B cell (primary cell): ENCODE results near the gene CA9. TPM values are rescaled to one million over a fixed set of nuclear protein-coding genes. Genes with fewer than 3 reads are reported as not detected.

ENCODE experiments used
- ATAC-seq: fragments of 200-7000 bp; cut with Tn5 transposase; one replicate; pipeline ENCODE4 v1.10.0; 2021; ENCODE audit warnings: low read depth, mild to moderate bottlenecking, moderate number of reproducible peaks, moderate library complexity
- CTCF ChIA-PET: fragments of 350-600 bp; sonication (Branson Sonifier 250); formaldehyde crosslinking; loops from one replicate; lab custom pipeline; 2021; ENCODE audit warnings: antibody characterized with exemption, inconsistent platforms; lab: Charles Lee
- POLR2A ChIA-PET: fragments of 350-600 bp; sonication (Branson Sonifier 250); formaldehyde crosslinking; loops from one replicate; lab custom pipeline; 2021; ENCODE audit warnings: antibody characterized with exemption; lab: Charles Lee
- DNase-seq: peaks from one replicate; pipeline ENCODE4 v3.0.0; 2013
- H2AFZ ChIP-seq: 2 replicates; pipeline ENCODE4 v1.6.1; 2012; ENCODE audit warnings: mild to moderate bottlenecking, low read depth, low read length; ENCODE audit not compliant: insufficient read depth, poor library complexity, severe bottlenecking
- H3K27ac ChIP-seq, 2 donors: 1 replicate in 1 of 2; 2 replicates in 1 of 2; pipeline ENCODE4 v1.5.1; 2012 to 2013; ENCODE audit warnings: low read length in 2 of 2, mild to moderate bottlenecking in 2 of 2, moderate library complexity in 1 of 2
- H3K27me3 ChIP-seq, 4 experiments: fragments of 200-600 bp in 1 of 4; sonication (generic) in 1 of 4; replicated peaks in 1 of 4; 1 replicate in 2 of 4; 2 replicates in 2 of 4; pipeline versions ENCODE4 v1.6.1 to v1.7.0; 2013 to 2016; ENCODE audit warnings: low read length in 3 of 4, mild to moderate bottlenecking in 2 of 4, mixed read lengths in 1 of 4, moderate library complexity in 1 of 4; ENCODE audit not compliant: insufficient read depth in 4 of 4, control insufficient read depth in 3 of 4; ENCODE audit errors: control extremely low read depth in 1 of 4
- H3K36me3 ChIP-seq, 2 experiments: replicated peaks in 1 of 2; 1 replicate in 1 of 2; 2 replicates in 1 of 2; pipeline versions ENCODE4 v1.6.1 to v1.7.1; 2013; ENCODE audit warnings: low read length in 1 of 2; ENCODE audit not compliant: insufficient read depth in 2 of 2, control insufficient read depth in 1 of 2; ENCODE audit errors: control extremely low read depth in 1 of 2, extremely low read depth in 1 of 2
- H3K4me1 ChIP-seq, 2 donors: fragments of 200-600 bp in 1 of 2; sonication (generic) in 1 of 2; 1 replicate in 1 of 2; 2 replicates in 1 of 2; pipeline versions ENCODE4 v1.5.1 to v1.6.1; 2013 to 2017; ENCODE audit warnings: low read length in 2 of 2; ENCODE audit not compliant: control insufficient read depth in 2 of 2, insufficient read depth in 2 of 2
- H3K4me2 ChIP-seq: replicated peaks from 2 replicates; pipeline ENCODE3; 2012; ENCODE audit warnings: mild to moderate bottlenecking, low read depth, low read length; ENCODE audit not compliant: poor library complexity, severe bottlenecking
- H3K4me3 ChIP-seq, 5 experiments: fragments of 200-600 bp in 1 of 5; sonication (generic) in 1 of 5; 1 replicate in 3 of 5; 2 replicates in 2 of 5; pipeline versions ENCODE4 v1.5.1 to v1.7.0; 2011 to 2016; ENCODE audit warnings: low read length in 4 of 5, mild to moderate bottlenecking in 4 of 5, low read depth in 2 of 5, control low read depth in 1 of 5, moderate library complexity in 1 of 5; ENCODE audit not compliant: insufficient read depth in 1 of 5; ENCODE audit errors: control extremely low read depth in 1 of 5, extremely low read depth in 1 of 5
- H3K79me2 ChIP-seq: fragments of 200-600 bp; sonication (generic); one replicate; pipeline ENCODE4 v1.6.0; 2016; ENCODE audit warnings: low read length; ENCODE audit not compliant: control insufficient read depth, insufficient read depth
- H3K9ac ChIP-seq: fragments of 200-600 bp; sonication (generic); 2 replicates; pipeline ENCODE4 v1.6.1; 2017; ENCODE audit warnings: mild to moderate bottlenecking, low read length, moderate library complexity
- H3K9me3 ChIP-seq, 3 donors: one replicate each; pipeline versions ENCODE4 v1.6.1 to v1.7.1; 2013; ENCODE audit warnings: low read length in 2 of 3; ENCODE audit not compliant: control insufficient read depth in 2 of 3, insufficient read depth in 1 of 3; ENCODE audit errors: control extremely low read depth in 1 of 3
- H4K20me1 ChIP-seq: 2 replicates; pipeline ENCODE4 v1.6.0; 2012; ENCODE audit warnings: mild to moderate bottlenecking, low read length; ENCODE audit not compliant: insufficient read depth, control insufficient read depth, poor library complexity, severe bottlenecking
- H3K27ac Mint-ChIP-seq: one replicate; pipeline ENCODE4 v1.8.0; 2021; ENCODE audit warnings: mixed read lengths
- H3K27me3 Mint-ChIP-seq: one replicate; pipeline ENCODE4 v1.8.0; 2021; ENCODE audit warnings: mixed read lengths
- H3K4me1 Mint-ChIP-seq: one replicate; pipeline ENCODE4 v1.8.0; 2021; ENCODE audit warnings: mixed read lengths
- H3K4me3 Mint-ChIP-seq: one replicate; pipeline ENCODE4 v1.8.0; 2021; ENCODE audit warnings: mixed read lengths
- H3K9me3 Mint-ChIP-seq: one replicate; pipeline ENCODE4 v1.8.0; 2022; ENCODE audit warnings: mixed read lengths; ENCODE audit not compliant: insufficient read depth
- CTCF ChIP-seq: fragments of 200-600 bp; IDR thresholded peaks from one replicate; pipeline ENCODE4 v1.8.0; 2022; ENCODE audit warnings: antibody characterized with exemption, mild to moderate bottlenecking
- EZH2 ChIP-seq: IDR thresholded peaks from 2 replicates; pipeline ENCODE4 v1.6.1; 2012; ENCODE audit warnings: borderline replicate concordance, low read depth, mild to moderate bottlenecking, moderate library complexity, low read length; ENCODE audit not compliant: insufficient read depth, poor library complexity, severe bottlenecking
- WGBS: methylation state at CpG from one replicate; pipeline ENCODE4 v1.1.5; 2013; ENCODE audit warnings: missing lambda C conversion rate; ENCODE audit not compliant: insufficient coverage; 5-methylcytosine and 5-hydroxymethylcytosine counted together
- intact Hi-C: fragments of 100-400 bp; cut with micrococcal nuclease; formaldehyde crosslinking; loops from one replicate; pipeline ENCODE4 v1.10.0; 2022
- polyA plus RNA-seq: library from polyadenylated mRNA; depleted of rRNA; stranded (reverse); fragments of >200 nt; gene quantifications from 2 replicates; pipeline ENCODE4 v1.2.3, GENCODE V29; 2012
- total RNA-seq, 2 donors: library from RNA; stranded (reverse); fragments of 120-200 nt in 1 of 2; gene quantifications; 1 replicate in 1 of 2; 2 replicates in 1 of 2; pipeline versions ENCODE4 v1.2.3 to v1.2.4, GENCODE V29; 2013 to 2022

Gene CA9
- total and polyA plus RNA-seq, 2 donors (not counting 1 experiment from before 2014, with no cell fraction given) = not detected

DNA sequence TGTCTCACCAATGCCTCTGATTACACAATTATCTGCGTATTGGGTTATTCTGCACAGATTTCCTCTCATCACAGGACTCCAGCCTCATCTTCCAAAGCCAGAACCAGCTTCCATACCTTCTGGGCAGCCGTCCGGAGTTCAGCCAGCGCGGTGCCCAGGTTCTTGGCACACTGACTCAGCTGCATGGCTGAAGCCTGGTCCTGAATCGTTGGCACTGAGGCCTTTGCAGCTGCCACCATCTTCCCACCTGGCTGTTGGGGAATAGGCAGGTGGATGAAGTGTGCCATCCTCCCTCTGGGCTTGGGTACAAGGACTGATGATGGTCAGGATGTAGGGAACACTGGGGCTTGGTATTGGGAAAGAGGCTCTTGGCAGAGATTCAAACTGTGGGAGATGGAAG, 40.4 kb downstream of the CA9 start:
- no peak overlapping the region for H3K4me3 Mint-ChIP-seq
- CTCF ChIA-PET = interaction anchor here (0.9 to 20.4 kb wide), 5 partner anchors 13 to 103 kb away, joined by 3 to 195 read pairs (median 3); partner anchors contain the start of genes CREB3, TLN1 and TPM2
- Histone ChIP-seq H4K20me1 (peaks cover 31% of the 10 kb centered on the region), H3K9me3 (no peaks in the 10 kb centered on the region), H3K27me3 (no peaks in the 10 kb centered on the region), H3K4me3 (no peak overlapping the region), H3K79me2 (peaks cover 41% of the 10 kb centered on the region), H3K4me2 (no peak overlapping the region), H3K9ac (no peak overlapping the region), H3K36me3 (peaks cover 8 to 90% of the 10 kb centered on the region in 2 experiments), H3K27ac (no peak overlapping the region), H3K4me1 (peaks cover 8 to 14% of the 10 kb centered on the region in 2 donors), H2AFZ (no peak overlapping the region)
- no peaks in the 10 kb centered on the region for H3K9me3 Mint-ChIP-seq
- no peak for DNase-seq
- POLR2A ChIA-PET = interaction anchor here (1.2 kb wide), 1 partner anchor 54 kb away, joined by 3 read pairs; no protein-coding TSS in a partner anchor
- ATAC-seq = no peak
- H3K27me3 Mint-ChIP-seq = no peaks in the 10 kb centered on the region
- no peak for TF ChIP-seq EZH2
- TF ChIP-seq CTCF = no peak
- peaks cover 15% of the 10 kb centered on the region for H3K4me1 Mint-ChIP-seq
- H3K27ac Mint-ChIP-seq = no peak overlapping the region
- WGBS = 97% methylated on average over 5 of the region's 6 CpGs
- intact Hi-C loops = no loop called here

GRCh38 chr9:35714579-35715252, 41.0 kb downstream of the CA9 start:
- intact Hi-C loops = no loop called here
- ChIA-PET POLR2A (interaction anchor here (0.6 to 1.2 kb wide), 2 partner anchors 13 to 54 kb away, joined by 3 read pairs; no protein-coding TSS in a partner anchor), CTCF (interaction anchor here (0.9 to 20.4 kb wide), 5 partner anchors 13 to 103 kb away, joined by 3 to 195 read pairs (median 3); partner anchors contain the start of genes CREB3, TLN1 and TPM2)
- Mint-ChIP-seq H3K27ac (no peak overlapping the region), H3K4me3 (no peak overlapping the region), H3K4me1 (peaks cover 21% of the 10 kb centered on the region), H3K9me3 (no peaks in the 10 kb centered on the region), H3K27me3 (no peaks in the 10 kb centered on the region)
- Histone ChIP-seq H3K79me2 (peaks cover 41% of the 10 kb centered on the region), H3K27me3 (no peaks in the 10 kb centered on the region), H3K4me2 (no peak overlapping the region), H4K20me1 (peaks cover 35% of the 10 kb centered on the region), H3K4me1 (peaks cover 14 to 20% of the 10 kb centered on the region in 2 donors), H3K36me3 (peaks cover 8 to 92% of the 10 kb centered on the region in 2 experiments), H2AFZ (no peak overlapping the region), H3K4me3 (no peak overlapping the region), H3K27ac (no peak overlapping the region), H3K9me3 (no peaks in the 10 kb centered on the region), H3K9ac (no peak overlapping the region)
- DNase-seq = no peak
- WGBS = 98% methylated on average over 12 of the region's 13 CpGs
- no peak for TF ChIP-seq EZH2
- no peak for TF ChIP-seq CTCF
- ATAC-seq = no peak
